ENCODE data around the gene LRRK1.

- no peak for TF ChIP-seq CTCF (IDR thresholded peaks at IDR 0.05)
- no peak for TF ChIP-seq POLR2A (IDR thresholded peaks at IDR 0.05)
- TF ChIP-seq POLR2AphosphoS5 (IDR thresholded peaks at IDR 0.05): no peak
Measured at GRCh38 chr15:100903168-100903554, 16.0 kb upstream of the LRRK1 start.

Data from sigmoid colon (tissue), 4 donors.